Activated T-cell treated with anti-CD3 and anti-CD28 coated beads, Interleukin-2, amount 50 U/mL, for 48 hours (primary cell): ENCODE measurements around the gene ISG20.
"Not testable (repeated sequence)": the region's sequence is repeated elsewhere in the genome, so short reads cannot be mapped to it uniquely, and the experiment has no call there.

Experiments
- DNase-seq, 2 experiments: peaks; one replicate each; pipeline ENCODE4 v3.0.0-alpha.2; 2020

The ISG20 gene

DNA sequence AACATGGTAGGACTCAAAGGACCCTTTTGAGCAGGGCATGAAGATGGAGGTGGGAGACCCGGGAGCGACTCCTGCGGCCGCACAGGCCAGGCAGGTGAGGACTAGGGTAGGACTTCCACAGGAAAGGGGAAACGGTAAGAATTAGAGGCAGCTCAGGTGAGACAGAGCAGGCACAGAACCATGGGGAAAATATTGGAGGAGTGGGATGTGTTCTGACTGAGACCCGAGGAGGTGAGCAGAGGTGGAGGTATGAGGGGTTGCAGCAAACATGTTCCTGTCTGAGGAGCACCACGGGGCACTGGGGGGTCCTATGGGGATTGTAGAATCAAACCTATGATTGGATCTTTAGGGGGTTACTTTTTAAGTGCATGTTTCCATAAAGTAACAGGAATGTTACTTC, 1.4 kb upstream of the ISG20 start:
- no peak for DNase-seq

- DNase-seq, result no peak
Measured at GRCh38 chr15:88637841-88638625, 783 bp upstream of the ISG20 start.

DNA sequence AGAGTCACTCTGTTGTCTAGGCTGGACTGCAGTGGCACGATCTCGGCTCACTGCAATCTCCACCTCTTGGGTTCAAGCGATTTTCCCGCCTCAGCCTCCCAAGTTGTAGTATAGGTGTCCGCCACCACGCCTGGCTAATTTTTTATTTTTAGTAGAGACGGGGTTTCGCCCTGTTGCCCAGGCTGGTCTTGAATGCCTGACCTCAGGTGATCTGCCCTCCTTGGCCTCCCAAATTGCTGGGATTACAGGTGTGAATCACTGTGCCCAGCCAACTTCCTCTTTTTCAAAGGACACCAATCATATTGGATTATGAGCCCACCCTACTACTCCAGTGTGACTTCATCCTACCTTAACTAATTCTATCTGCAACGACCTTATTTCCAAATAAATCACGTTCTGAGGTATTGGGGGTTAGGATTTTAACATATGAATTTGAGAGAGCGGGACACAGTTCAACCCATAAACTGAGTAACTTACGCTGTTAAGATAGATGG, 3.2 kb downstream of the ISG20 start:
- no peak for DNase-seq

DNA sequence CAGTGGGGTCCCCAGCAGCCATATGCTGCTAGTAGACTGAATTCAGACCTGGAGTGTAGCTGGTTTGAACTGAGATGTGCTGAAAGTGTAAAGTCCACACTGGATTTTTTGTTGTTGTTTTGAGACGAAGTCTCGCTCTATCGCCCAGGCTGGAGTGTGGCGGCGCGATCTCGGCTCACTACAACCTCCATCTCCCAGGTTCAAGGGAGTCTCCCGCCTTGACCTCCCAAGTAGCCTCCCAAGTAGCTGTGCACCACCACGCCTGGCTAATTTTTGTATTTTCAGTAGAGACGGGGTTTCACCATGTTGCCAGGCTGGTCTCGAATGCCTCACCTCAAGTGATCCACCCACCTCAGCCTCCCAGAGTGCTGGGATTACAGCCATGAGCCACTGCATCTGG, 3.7 kb downstream of the ISG20 start:
- DNase-seq, result not testable (repeated sequence)

GRCh38 chr15:88644741-88645140, 5.9 kb downstream of the ISG20 start:
- DNase-seq, result no peak

DNA sequence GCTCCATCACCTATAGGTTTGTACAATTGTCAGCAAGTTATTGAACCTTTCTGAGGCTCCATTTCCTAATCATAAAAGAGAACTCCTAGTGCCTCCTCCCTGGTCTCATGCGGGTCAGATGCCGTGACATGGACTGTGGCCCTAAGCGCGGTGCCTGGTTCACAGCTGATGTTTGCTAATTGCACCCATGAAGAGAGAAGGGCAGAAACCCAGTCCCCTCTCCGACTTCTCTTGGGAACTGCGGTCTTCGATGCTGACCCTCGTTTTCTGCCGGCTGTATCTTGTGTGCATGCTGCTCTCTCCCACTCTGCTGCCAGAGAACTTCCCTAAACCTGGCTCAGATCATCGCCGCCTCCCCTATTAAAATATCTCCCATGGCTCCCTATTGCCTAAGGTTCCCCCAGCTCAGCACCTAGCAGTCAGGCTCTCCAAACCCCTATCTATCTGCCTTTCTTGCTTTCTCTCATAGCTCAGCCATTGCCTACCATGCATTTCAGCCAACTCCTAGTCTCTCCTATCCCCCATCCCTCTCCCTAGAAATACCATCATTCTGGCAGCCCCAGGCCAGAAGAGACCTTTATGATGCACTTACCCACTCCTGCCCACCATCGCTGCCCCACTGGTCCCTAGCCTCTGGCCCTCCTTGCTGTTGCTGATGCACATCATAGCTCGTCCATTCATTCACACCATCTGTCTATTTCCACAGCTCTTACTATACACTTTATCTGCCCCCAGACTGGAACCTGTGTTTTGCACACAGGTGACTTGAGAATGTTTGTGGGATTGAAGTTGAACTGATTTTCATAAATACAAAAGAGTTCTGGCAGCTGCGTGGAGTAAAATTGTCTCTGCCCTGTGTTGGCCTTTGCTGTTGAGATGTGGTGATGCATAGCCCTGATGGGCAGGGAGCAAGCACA, 6.6 kb downstream of the ISG20 start:
- DNase-seq, result peak in 1 of 2 experiments; percentile 6

- no peak for DNase-seq
Measured at GRCh38 chr15:88646088-88646405, 7.2 kb downstream of the ISG20 start.

DNA sequence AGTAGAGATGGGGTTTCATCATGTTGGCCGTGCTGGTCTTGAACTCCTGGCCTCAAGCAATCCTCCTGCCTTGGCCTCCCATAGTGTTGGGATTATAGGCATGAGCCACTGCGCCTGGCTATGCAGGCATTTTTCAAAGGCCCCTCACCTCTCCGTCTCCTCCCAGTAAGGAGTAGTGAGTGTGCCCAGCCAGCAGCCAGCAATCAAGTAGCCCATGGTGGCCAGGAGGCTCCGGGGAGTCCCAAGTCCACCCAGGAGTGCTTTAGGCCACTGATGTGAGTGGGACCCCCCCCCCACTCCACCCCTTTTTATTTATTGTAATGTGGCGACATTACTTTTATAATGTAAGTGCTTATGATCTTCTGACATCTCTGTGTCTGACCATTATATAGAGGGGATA, 8.1 kb downstream of the ISG20 start:
- no peak for DNase-seq

DNA sequence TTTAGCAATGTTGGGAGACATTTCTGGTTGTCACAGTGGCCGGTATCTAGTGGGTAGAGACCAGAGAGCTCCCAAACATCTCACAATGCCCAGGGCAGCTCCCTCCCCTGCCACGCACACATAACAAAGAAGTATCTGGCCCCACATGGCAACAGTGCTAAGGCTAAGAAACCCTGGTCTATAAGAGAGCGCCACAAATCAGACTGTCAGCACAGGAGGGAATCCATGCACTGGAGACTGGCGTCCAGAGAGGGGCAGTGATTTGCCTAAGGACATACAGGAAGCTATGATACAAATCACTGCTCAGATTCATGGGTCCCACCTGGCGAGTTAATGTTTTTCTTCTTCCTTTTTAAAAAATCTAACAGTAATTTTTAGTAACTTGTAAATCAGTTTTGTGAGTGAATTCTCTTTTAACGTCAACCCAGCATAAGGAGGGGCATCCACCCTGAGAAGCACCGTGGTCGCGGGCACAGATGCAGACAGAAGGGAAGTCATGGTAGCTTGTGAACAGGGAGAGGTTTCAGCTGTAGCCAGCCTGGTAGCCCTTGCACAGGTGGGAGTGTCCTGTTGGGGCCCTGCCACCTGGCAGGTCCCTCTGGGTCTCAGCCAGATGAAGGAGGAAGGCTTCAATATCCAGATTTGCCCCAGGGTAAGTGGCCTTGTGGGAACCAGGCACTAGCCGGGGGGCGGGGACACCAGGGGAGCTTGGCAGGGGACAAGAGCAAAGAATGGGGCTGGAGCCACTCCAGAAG, 8.7 kb downstream of the ISG20 start:
- peak; percentile 18 for DNase-seq

- peak; percentile 44 to 49 for DNase-seq
Measured at GRCh38 chr15:88648357-88649214, 9.8 kb downstream of the ISG20 start.

- DNase-seq, result peak; percentile 86 to 88
Measured at GRCh38 chr15:88649286-88649733, 10.5 kb downstream of the ISG20 start.

DNA sequence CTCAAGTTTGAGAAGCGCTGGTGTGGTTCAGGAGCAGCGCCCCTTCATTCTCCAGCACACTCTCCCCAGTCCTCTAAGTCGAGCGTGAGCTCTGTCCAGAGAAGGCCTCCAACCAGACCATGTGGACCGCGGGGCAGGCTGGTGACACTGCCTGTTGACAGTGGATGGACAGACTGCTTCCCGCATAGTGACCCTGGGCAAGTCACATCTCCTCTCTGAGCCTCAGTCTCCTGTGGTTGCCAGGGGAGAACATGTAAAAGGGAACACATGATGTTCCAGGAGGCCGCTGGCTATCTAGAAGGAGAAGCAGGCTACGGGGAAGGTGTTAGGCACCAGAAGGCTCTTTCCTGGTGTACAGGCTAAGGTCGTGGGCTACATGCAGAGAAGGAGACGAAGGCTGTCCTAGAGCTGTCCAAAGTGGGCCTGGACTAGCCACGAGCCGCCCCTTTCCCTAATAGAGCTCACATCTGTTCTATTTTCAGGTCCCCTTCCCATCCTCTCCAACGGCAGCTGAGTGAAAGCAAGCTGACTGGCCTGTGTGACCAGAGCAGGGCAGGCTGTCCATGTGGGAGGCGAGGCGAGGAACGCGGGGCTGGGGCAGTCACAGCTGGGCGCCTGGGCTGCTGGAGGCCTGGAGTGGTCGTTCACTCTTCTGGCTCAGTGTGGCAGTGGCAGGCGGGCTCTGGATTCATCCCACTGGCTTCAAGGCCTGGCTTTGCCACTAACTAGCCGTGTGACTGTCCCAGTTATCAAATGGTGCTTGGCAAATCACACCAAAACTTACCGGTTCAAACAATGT, 11.1 kb downstream of the ISG20 start:
- no peak for DNase-seq

DNA sequence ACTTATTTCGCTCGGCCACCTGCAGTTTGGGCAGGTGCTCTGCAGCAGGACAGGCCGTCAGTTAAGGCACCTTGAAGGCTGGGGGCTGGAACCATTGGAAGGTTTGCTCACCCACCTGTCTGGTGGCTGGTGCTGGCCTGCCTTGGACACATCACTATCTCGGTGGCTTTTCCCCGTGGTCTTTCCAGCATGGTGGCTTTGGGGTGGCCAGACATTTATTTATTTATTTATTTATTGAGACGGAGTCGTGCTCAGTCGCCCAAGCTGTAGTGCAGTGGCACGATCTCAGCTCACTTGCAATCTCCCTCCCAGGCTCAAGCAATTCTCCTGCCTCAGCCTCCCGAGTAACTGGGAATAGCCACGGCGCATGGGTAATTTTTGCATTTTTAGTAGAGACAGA, 11.7 kb downstream of the ISG20 start:
- no peak for DNase-seq

- DNase-seq, result peak in 1 of 2 experiments; percentile 17
Measured at GRCh38 chr15:88651136-88651732, 12.4 kb downstream of the ISG20 start.

GRCh38 chr15:88651971-88652370, 13.2 kb downstream of the ISG20 start:
- peak in 1 of 2 experiments; percentile 20 for DNase-seq

GRCh38 chr15:88652456-88653199, 13.8 kb downstream of the ISG20 start:
- peak; percentile 18 to 21 for DNase-seq

GRCh38 chr15:88653200-88654064, 14.6 kb downstream of the ISG20 start:
- peak; percentile 14 to 17 for DNase-seq

- peak in 1 of 2 experiments; percentile 13 for DNase-seq
Measured at GRCh38 chr15:88654430-88655102, 15.8 kb downstream of the ISG20 start.
